ENCODE measurements around the gene SEC61G.

DNA sequence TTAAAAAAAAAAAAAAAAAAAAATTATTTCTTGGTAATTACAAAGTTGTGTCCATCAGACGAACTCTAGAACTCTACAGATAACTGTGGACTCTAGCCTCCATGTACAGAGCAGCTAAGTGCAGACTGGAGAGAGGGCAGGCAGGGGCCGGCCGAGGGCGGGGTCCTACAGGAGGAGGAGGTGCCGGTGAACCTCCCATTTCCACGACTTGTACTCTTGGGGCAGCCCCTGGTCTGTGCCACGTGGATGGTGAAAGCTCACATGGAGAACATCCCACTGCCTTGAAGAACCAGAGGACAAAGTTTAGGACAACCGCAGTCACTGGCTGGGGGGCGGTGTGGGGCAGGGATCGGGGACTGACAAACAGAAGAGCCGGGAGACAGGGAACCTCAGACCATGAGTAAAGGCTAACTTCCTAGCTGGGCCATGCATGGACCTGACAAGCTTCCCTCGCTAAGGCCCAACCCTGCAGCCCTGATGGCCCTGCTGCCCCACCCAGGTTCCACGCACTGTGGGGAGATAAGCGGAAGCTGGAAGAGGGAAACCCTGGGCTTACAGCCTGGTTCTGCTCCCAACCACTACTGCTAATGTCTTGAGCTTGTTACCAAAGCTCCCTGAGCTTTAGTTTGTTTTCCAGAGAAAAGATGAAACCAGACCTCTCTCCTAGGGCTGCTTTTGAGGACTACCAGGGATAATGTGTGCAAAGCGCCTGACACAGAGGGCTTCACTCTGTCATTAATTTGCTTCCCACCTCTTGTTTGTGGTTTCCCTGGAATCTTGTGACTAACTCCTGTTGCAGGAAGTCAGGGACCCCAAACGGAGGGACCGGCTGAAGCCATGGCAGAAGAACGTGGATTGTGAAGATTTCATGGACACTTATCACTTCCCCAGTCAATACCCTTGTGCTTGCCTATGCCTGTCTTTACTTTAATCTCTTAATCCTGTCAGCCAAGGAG is 16.1 kb upstream of the SEC61G start:
- TF ChIP-seq, protein P1, sequence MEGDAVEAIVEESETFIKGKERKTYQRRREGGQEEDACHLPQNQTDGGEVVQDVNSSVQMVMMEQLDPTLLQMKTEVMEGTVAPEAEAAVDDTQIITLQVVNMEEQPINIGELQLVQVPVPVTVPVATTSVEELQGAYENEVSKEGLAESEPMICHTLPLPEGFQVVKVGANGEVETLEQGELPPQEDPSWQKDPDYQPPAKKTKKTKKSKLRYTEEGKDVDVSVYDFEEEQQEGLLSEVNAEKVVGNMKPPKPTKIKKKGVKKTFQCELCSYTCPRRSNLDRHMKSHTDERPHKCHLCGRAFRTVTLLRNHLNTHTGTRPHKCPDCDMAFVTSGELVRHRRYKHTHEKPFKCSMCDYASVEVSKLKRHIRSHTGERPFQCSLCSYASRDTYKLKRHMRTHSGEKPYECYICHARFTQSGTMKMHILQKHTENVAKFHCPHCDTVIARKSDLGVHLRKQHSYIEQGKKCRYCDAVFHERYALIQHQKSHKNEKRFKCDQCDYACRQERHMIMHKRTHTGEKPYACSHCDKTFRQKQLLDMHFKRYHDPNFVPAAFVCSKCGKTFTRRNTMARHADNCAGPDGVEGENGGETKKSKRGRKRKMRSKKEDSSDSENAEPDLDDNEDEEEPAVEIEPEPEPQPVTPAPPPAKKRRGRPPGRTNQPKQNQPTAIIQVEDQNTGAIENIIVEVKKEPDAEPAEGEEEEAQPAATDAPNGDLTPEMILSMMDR (IDR thresholded peaks at IDR 0.05), result no peak
- no peak for TF ChIP-seq POLR2A (IDR thresholded peaks at IDR 0.05)

All from Peyer's patch (tissue), 4 donors.